ENCODE measurements around the gene TNK1. TPM values are rescaled to one million over a fixed set of nuclear protein-coding genes. Genes with fewer than 3 reads are reported as not detected.
A peak's percentile ranks its signal among the peaks of the same experiment; 100 is the strongest.

Gene TNK1
- total and polyA plus RNA-seq, 2 donors (not counting 1 experiment from before 2014, with no cell fraction given) = 11.7 to 23.7 TPM

DNA sequence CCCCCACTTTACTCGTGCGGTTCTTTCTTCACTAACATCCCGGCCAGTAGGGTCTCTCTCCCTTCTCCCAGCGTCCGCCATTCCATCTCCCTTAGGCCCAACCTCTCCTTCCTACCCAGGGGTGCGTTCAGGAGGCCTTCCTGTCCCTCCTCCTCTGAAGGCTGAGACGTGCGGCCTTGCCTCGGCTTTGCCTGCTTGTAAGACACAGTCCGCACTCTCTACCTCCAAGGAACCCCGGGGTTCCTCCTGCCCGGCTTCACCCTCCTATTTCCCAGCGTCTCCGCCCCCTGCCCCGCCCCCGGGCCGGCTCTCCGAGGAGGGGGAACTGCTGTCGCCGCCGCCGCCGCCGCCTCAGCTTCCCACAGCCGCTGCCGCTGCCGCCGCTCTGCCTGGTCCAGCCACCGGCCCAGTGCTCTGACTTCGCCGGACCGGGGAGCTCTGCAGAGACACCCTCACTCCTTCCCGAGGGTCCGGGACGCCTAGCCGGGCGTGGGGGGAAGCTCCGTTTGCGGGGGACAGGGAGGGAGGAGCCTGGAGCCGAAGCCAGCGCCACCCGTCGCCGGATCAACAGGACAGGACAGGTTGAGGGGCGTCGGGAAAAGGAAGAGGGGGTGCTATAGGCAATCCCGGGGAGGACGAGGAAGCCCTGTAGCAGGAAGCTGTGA lies 57.2 kb downstream of the TNK1 start:
- Mint-ChIP-seq H3K27ac (peak overlapping the region; percentile 67), H3K4me1 (peaks cover 48% of the 10 kb centered on the region)
- WGBS (ENCODE audit: insufficient coverage) = 14% methylated on average over 44 of the region's 48 CpGs

More for the DNA sequence above, 57.2 kb downstream of the TNK1 start:
- H3K4me3 Mint-ChIP-seq = peak overlapping the region; percentile 84
- POLR2A ChIA-PET = interaction anchor here (0.6 kb wide), 1 partner anchor 18 kb away, joined by 10 read pairs; no protein-coding TSS in a partner anchor
- DNase-seq (peak; percentile 77), ATAC-seq (ENCODE audit: low read depth) (no peak)
- peak overlapping the region; percentile 93 for H3K4me2 ChIP-seq (replicated peaks; ENCODE audit: low read depth, low read length, poor library complexity, severe bottlenecking)
- peak overlapping the region; percentile 48 for H3K9ac ChIP-seq (ENCODE audit: low read length)
- intact Hi-C loops (cut with micrococcal nuclease) = loop anchor here (5.0 kb wide), 2 partner anchors 401 to 1951 kb away; partner anchors contain the start of genes DERL2, MIS12 and SLC16A13
- peaks cover 49% of the 10 kb centered on the region for H4K20me1 ChIP-seq (ENCODE audit: control insufficient read depth, insufficient read depth, low read length, poor library complexity, severe bottlenecking)
- peaks cover 0 to 51% (median 31%) of the 10 kb centered on the region in 4 experiments for H3K27me3 ChIP-seq (replicated peaks in 1 of 4; ENCODE audit: control extremely low read depth in 1 of 4, control insufficient read depth in 3 of 4, insufficient read depth in 4 of 4, low read length in 3 of 4)
- peaks cover 51 to 53% of the 10 kb centered on the region in 2 donors for H3K4me1 ChIP-seq (ENCODE audit: control insufficient read depth in 2 of 2, insufficient read depth in 2 of 2, low read length in 2 of 2)
- no peaks in the 10 kb centered on the region for H3K9me3 Mint-ChIP-seq (ENCODE audit: insufficient read depth)
- peaks cover 0 to 34% (median 0%) of the 10 kb centered on the region in 3 donors for H3K9me3 ChIP-seq (ENCODE audit: control extremely low read depth in 1 of 3, control insufficient read depth in 2 of 3, insufficient read depth in 1 of 3, low read length in 2 of 3)
- TF ChIP-seq EZH2 (IDR thresholded peaks at IDR 0.05; ENCODE audit: borderline replicate concordance, insufficient read depth, low read depth, low read length, poor library complexity, severe bottlenecking) = no peak
- TF ChIP-seq, protein P1, sequence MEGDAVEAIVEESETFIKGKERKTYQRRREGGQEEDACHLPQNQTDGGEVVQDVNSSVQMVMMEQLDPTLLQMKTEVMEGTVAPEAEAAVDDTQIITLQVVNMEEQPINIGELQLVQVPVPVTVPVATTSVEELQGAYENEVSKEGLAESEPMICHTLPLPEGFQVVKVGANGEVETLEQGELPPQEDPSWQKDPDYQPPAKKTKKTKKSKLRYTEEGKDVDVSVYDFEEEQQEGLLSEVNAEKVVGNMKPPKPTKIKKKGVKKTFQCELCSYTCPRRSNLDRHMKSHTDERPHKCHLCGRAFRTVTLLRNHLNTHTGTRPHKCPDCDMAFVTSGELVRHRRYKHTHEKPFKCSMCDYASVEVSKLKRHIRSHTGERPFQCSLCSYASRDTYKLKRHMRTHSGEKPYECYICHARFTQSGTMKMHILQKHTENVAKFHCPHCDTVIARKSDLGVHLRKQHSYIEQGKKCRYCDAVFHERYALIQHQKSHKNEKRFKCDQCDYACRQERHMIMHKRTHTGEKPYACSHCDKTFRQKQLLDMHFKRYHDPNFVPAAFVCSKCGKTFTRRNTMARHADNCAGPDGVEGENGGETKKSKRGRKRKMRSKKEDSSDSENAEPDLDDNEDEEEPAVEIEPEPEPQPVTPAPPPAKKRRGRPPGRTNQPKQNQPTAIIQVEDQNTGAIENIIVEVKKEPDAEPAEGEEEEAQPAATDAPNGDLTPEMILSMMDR (IDR thresholded peaks at IDR 0.05) = no peak
- peak overlapping the region in 2 of 5 experiments; percentile 31 to 43 for H3K4me3 ChIP-seq (ENCODE audit: control extremely low read depth in 1 of 5, extremely low read depth in 1 of 5, insufficient read depth in 1 of 5, low read depth in 2 of 5, low read length in 4 of 5)
- H3K79me2 ChIP-seq (ENCODE audit: control insufficient read depth, insufficient read depth, low read length) = peaks cover 27% of the 10 kb centered on the region
- H3K36me3 ChIP-seq (replicated peaks in 1 of 2; ENCODE audit: control extremely low read depth in 1 of 2, control insufficient read depth in 1 of 2, extremely low read depth in 1 of 2, insufficient read depth in 2 of 2, low read length in 1 of 2) = no peaks in the 10 kb centered on the region
- peaks cover 43% of the 10 kb centered on the region for H3K27me3 Mint-ChIP-seq
- H3K27ac ChIP-seq (ENCODE audit: low read length in 2 of 2) = no peak overlapping the region
- CTCF ChIA-PET = interaction anchor here (0.7 to 4.2 kb wide), 11 partner anchors 17 to 235 kb away, joined by 3 to 43 read pairs (median 5); partner anchors contain the start of genes SLC35G6 and TMEM95
- peak overlapping the region; percentile 12 for H2AFZ ChIP-seq (ENCODE audit: insufficient read depth, low read depth, low read length, poor library complexity, severe bottlenecking)

All from B cell (primary cell).